ENCODE data around the gene ANGPTL1. TPM values are rescaled to one million over a fixed set of nuclear protein-coding genes. Genes with fewer than 3 reads are reported as not detected.

Gene ANGPTL1
- total RNA-seq, 6 experiments from 2014 or later = 1.2 to 10.0 (median 3.8) TPM

GRCh38 chr1:178818416-178818815, 52.5 kb downstream of the ANGPTL1 start:
- Histone ChIP-seq H3K27me3 (no peaks in the 10 kb centered on the region), H3K4me3 (no peak overlapping the region), H3K9me3 (no peaks in the 10 kb centered on the region), H3K36me3 (peaks cover 0 to 6% (median 0%) of the 10 kb centered on the region in 4 donors), H3K27ac (no peak overlapping the region), H3K4me1 (no peaks in the 10 kb centered on the region)
- no peak for DNase-seq
- ATAC-seq = no peak
- WGBS (ENCODE audit: insufficient coverage, low coverage, low lambda C conversion rate, missing lambda C conversion rate) = 90% methylated on average over 2 of the region's 2 CpGs
- intact Hi-C loops (cut with DNase I) = no loop called here
- no peak for TF ChIP-seq POLR2A (IDR thresholded peaks at IDR 0.05)
- TF ChIP-seq CTCF (IDR thresholded peaks at IDR 0.05) = no peak

- DNase-seq = no peak
- Histone ChIP-seq H3K4me1 (no peaks in the 10 kb centered on the region), H3K36me3 (peaks cover 0 to 11% (median 3%) of the 10 kb centered on the region in 4 donors), H3K4me3 (no peak overlapping the region), H3K27ac (no peak overlapping the region), H3K9me3 (no peaks in the 10 kb centered on the region), H3K27me3 (no peaks in the 10 kb centered on the region)
- TF ChIP-seq POLR2A (IDR thresholded peaks at IDR 0.05) (no peak), CTCF (IDR thresholded peaks at IDR 0.05) (no peak)
- no peak for ATAC-seq
- intact Hi-C loops (cut with DNase I) = no loop called here
These were observed 60.3 kb downstream of the ANGPTL1 start for GRCh38 chr1:178810585-178810984.

GRCh38 chr1:178808529-178808928, 62.3 kb downstream of the ANGPTL1 start:
- H3K36me3 ChIP-seq = peaks cover 0 to 6% (median 2%) of the 10 kb centered on the region in 4 donors
- no peak overlapping the region for H3K4me3 ChIP-seq
- ATAC-seq (no peak), DNase-seq (no peak)
- TF ChIP-seq POLR2A (IDR thresholded peaks at IDR 0.05) = no peak
- TF ChIP-seq CTCF (IDR thresholded peaks at IDR 0.05) = no peak
- H3K27me3 ChIP-seq = no peaks in the 10 kb centered on the region
- intact Hi-C loops (cut with DNase I) = no loop called here
- 89% methylated on average over 3 of the region's 3 CpGs for WGBS (ENCODE audit: insufficient coverage, low coverage, low lambda C conversion rate, missing lambda C conversion rate)
- H3K27ac ChIP-seq = no peak overlapping the region
- H3K4me1 ChIP-seq = no peaks in the 10 kb centered on the region
- H3K9me3 ChIP-seq = no peaks in the 10 kb centered on the region

GRCh38 chr1:178806665-178807300, 64.1 kb downstream of the ANGPTL1 start:
- no peaks in the 10 kb centered on the region for H3K27me3 ChIP-seq
- no peak for DNase-seq
- no peak for ATAC-seq
- H3K27ac ChIP-seq = no peak overlapping the region
- 77% methylated on average over 9 of the region's 9 CpGs for WGBS (ENCODE audit: insufficient coverage, low coverage, low lambda C conversion rate, missing lambda C conversion rate)
- peaks cover 0 to 6% (median 2%) of the 10 kb centered on the region in 4 donors for H3K36me3 ChIP-seq
- H3K4me1 ChIP-seq = no peaks in the 10 kb centered on the region
- intact Hi-C loops (cut with DNase I) = no loop called here
- H3K4me3 ChIP-seq = no peak overlapping the region
- no peak for TF ChIP-seq POLR2A (IDR thresholded peaks at IDR 0.05)
- TF ChIP-seq CTCF (IDR thresholded peaks at IDR 0.05) = no peak
- no peaks in the 10 kb centered on the region for H3K9me3 ChIP-seq
